Activated CD4-positive, alpha-beta T cell treated with anti-CD3 and anti-CD28 coated beads, Interleukin-2, amount 10 ng/mL, durations not matched to agents 24 days and 14 days (primary cell): Measurements from ENCODE around the gene COLQ. TPM values are rescaled to one million over a fixed set of nuclear protein-coding genes. Genes with fewer than 3 reads are reported as not detected.

ENCODE experiments used
- DNase-seq: peaks from one replicate; pipeline ENCODE4 v3.0.0; 2022
- H3K27ac Mint-ChIP-seq: one replicate; pipeline ENCODE4 v1.8.0; 2022; ENCODE audit warnings: mild to moderate bottlenecking, mixed read lengths
- H3K27me3 Mint-ChIP-seq: one replicate; pipeline ENCODE4 v1.8.0; 2022; ENCODE audit warnings: mixed read lengths
- H3K36me3 Mint-ChIP-seq: one replicate; pipeline ENCODE4 v1.8.0; 2022; ENCODE audit warnings: low read depth, mild to moderate bottlenecking, mixed read lengths
- H3K4me1 Mint-ChIP-seq: one replicate; pipeline ENCODE4 v1.8.0; 2021; ENCODE audit warnings: mixed read lengths
- H3K4me3 Mint-ChIP-seq: one replicate; pipeline ENCODE4 v1.8.0; 2022; ENCODE audit warnings: mild to moderate bottlenecking, moderate library complexity, mixed read lengths
- H3K9me3 Mint-ChIP-seq: one replicate; pipeline ENCODE4 v1.8.0; 2021; ENCODE audit warnings: mixed read lengths
- intact Hi-C: fragments of 100-400 bp; cut with micrococcal nuclease; formaldehyde crosslinking; loops from one replicate; pipeline ENCODE4 v1.15.1; 2023
- total RNA-seq: library from RNA; stranded (reverse); gene quantifications from 2 replicates; pipeline ENCODE4 v1.2.3, GENCODE V29; 2022

COLQ gene
- total RNA-seq, 1 donor from 2014 or later, result 1.7 TPM

- Mint-ChIP-seq H3K36me3 (peaks cover 6% of the 10 kb centered on the region), H3K9me3 (no peaks in the 10 kb centered on the region), H3K4me1 (peaks cover 2% of the 10 kb centered on the region), H3K4me3 (no peak overlapping the region), H3K27me3 (no peaks in the 10 kb centered on the region), H3K27ac (no peak overlapping the region)
- intact Hi-C loops, result no loop called here
- DNase-seq, result no peak
These were observed 69.3 kb downstream of the COLQ start for GRCh38 chr3:15452156-15452555.

DNA sequence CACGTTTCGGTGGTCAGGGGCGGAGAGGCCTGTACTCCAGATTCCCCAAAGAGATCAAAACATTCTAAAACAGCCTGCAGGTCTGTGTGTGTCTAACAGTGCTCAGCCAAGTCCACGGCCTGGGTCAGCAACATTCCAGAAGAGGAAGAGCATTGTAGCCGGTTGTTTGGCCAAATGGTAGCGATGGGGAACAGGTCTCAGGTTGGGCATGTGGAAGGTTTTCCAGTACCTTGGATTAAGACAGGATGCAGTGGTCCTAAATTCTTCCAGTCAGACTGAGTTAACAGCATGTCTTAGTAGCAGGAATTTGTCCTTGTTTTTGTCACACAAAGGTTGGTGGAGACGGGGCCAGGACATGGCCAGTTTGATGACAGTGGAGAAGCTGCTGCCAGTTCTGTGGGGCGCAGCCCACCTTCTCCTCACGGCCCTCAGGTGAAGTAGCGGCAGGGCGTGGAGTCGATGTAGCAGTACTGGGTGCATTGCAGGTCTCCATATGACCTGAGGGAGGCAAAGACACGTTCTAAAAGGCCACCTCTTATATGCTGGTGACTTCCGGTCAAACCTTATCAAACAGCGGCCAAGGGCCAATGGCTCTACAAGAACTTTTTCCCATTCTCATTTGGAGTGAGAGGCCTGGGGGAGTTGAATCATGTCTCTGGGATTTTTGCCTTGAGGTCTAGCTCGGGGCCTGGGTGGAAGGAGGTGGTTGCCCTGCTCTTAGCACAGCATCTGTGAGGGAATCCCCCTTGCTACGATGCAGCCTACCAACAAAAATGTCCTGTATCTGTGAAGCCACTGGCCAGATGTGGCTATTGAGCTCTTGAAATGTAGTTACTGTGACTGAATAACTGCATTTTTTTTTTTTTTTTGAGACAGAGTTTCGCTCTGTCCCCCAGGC is 70.0 kb downstream of the COLQ start:
- no peak overlapping the region for H3K4me3 Mint-ChIP-seq
- H3K4me1 Mint-ChIP-seq, result peaks cover 2% of the 10 kb centered on the region
- intact Hi-C loops, result no loop called here

DNA sequence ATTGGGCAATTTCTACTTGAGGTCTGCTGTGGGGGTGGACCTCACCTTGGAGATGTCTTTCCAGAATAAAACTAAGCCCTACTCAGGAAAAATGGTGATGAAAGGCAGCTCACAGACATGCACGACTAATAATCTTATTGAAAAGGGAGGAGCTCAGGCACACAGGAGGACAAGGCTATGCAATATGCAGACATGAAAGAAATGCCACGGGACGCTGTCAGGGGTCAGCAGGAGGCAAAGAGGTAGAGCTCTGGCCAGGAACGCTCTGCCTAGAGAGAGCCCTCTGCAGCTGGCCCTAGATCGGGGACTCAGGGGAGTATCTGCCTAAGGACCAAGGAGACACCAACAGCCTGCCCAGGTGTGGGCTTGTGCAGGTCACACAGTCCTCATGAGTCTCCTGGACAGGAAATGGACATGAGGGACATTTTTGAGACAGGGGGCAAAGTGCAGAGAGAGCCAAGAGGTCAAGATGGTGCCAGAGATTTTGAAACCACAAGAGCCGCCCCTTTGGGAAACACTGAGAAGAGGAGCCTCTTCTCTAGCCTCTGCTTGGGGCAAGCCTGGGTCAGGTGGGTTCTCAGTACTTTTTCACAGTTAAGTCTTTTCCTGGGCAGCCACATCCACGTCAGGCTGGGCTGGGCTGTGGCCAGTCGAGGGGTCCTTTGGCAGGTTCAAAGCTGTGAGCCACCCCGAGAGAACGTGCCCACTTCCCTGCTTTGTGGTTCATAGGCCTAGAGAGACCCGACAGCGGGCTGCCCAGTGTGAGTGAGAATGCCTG is 70.9 kb downstream of the COLQ start:
- peaks cover 6% of the 10 kb centered on the region for H3K36me3 Mint-ChIP-seq
- no peaks in the 10 kb centered on the region for H3K27me3 Mint-ChIP-seq
- intact Hi-C loops, result no loop called here
- H3K9me3 Mint-ChIP-seq, result no peaks in the 10 kb centered on the region
- no peak overlapping the region for H3K4me3 Mint-ChIP-seq
- DNase-seq, result peak; percentile 50
- no peak overlapping the region for H3K27ac Mint-ChIP-seq
- H3K4me1 Mint-ChIP-seq, result peaks cover 2% of the 10 kb centered on the region

More for the DNA sequence above, 70.0 kb downstream of the COLQ start:
- Mint-ChIP-seq H3K9me3 (no peaks in the 10 kb centered on the region), H3K36me3 (peaks cover 6% of the 10 kb centered on the region), H3K27ac (no peak overlapping the region), H3K27me3 (no peaks in the 10 kb centered on the region)
- DNase-seq, result no peak

DNA sequence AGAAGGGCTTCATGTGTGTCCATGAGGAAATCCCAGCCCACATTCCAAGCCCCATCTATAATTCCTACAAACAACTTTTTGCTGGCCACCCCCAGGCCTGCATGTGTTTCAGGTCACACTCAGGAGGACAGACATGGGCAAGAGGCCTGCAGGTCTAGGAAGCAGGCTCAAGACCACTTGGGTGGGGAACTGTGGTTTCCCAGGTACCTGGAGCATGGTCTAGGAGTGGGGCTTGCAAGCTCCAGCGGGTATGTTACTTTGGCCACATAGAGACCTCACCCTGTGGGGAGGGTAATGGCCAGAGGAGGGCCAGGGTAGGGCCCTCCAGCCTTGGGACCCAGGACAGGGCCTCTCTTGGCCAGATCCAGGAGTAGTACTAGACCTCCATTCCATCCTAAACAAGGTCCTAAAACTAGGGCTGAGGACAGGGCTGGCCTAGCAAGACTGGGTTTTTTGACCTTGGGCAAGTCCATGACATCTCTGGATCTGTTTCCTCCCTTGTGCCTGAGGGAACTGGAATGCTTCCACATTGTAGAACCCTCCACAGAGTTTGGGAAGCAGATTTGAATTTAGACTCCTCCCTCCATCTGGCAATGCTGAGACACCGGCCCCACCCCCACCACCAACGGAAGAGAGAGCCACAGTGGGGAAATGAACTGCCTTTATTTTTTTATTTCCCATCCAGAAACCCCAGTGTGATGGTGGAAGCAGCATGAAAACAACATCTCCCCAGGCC is 71.8 kb downstream of the COLQ start:
- Mint-ChIP-seq H3K4me1 (peaks cover 2% of the 10 kb centered on the region), H3K27me3 (no peaks in the 10 kb centered on the region), H3K36me3 (peaks cover 11% of the 10 kb centered on the region), H3K27ac (no peak overlapping the region), H3K9me3 (no peaks in the 10 kb centered on the region), H3K4me3 (no peak overlapping the region)
- DNase-seq, result no peak
- intact Hi-C loops, result no loop called here

GRCh38 chr3:15443826-15444524 is 77.5 kb downstream of the COLQ start:
- intact Hi-C loops, result no loop called here
- H3K27ac Mint-ChIP-seq, result no peak overlapping the region

GRCh38 chr3:15440891-15441290 is 80.6 kb downstream of the COLQ start:
- peaks cover 79% of the 10 kb centered on the region for H3K36me3 Mint-ChIP-seq
- intact Hi-C loops, result no loop called here
- H3K27ac Mint-ChIP-seq, result no peak overlapping the region
- no peak overlapping the region for H3K4me3 Mint-ChIP-seq
- DNase-seq, result no peak
- H3K9me3 Mint-ChIP-seq, result no peaks in the 10 kb centered on the region
- peaks cover 14% of the 10 kb centered on the region for H3K4me1 Mint-ChIP-seq
- no peaks in the 10 kb centered on the region for H3K27me3 Mint-ChIP-seq

More at GRCh38 chr3:15443826-15444524, 77.5 kb downstream of the COLQ start:
- Mint-ChIP-seq H3K4me3 (no peak overlapping the region), H3K9me3 (no peaks in the 10 kb centered on the region), H3K27me3 (no peaks in the 10 kb centered on the region), H3K36me3 (peaks cover 51% of the 10 kb centered on the region), H3K4me1 (peaks cover 14% of the 10 kb centered on the region)
- DNase-seq, result no peak

- H3K36me3 Mint-ChIP-seq, result peaks cover 81% of the 10 kb centered on the region
- H3K27me3 Mint-ChIP-seq, result no peaks in the 10 kb centered on the region
- peaks cover 14% of the 10 kb centered on the region for H3K4me1 Mint-ChIP-seq
- DNase-seq, result no peak
- no peaks in the 10 kb centered on the region for H3K9me3 Mint-ChIP-seq
- H3K27ac Mint-ChIP-seq, result no peak overlapping the region
- intact Hi-C loops, result no loop called here
- no peak overlapping the region for H3K4me3 Mint-ChIP-seq
These were observed 82.0 kb downstream of the COLQ start for GRCh38 chr3:15439476-15439875.

DNA sequence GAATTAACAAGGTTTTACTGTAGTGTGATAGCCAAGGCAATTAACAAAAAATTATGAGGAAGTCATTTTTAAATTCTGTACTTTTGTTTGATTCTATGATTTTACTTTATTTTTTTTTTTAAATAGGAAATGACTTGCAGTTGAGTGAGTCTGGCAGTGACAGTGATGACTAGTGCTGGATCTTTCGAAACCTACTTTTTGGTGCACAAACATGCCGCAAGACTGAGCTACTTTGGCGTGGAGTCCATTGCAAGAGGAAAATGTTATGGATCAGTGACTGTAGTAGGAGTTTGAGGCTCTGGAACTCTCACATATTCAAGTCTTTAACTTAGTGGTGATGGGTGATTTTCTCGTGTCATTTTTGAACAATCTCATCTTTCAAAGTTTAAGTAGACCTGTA is 82.5 kb downstream of the COLQ start:
- intact Hi-C loops, result no loop called here

GRCh38 chr3:15436246-15436645 is 85.3 kb downstream of the COLQ start:
- intact Hi-C loops, result no loop called here
- Mint-ChIP-seq H3K27ac (no peak overlapping the region), H3K4me3 (no peak overlapping the region), H3K9me3 (no peaks in the 10 kb centered on the region), H3K27me3 (no peaks in the 10 kb centered on the region), H3K4me1 (peaks cover 20% of the 10 kb centered on the region), H3K36me3 (peaks cover 74% of the 10 kb centered on the region)
- DNase-seq, result no peak

More for the DNA sequence above, 82.5 kb downstream of the COLQ start:
- H3K27me3 Mint-ChIP-seq, result no peaks in the 10 kb centered on the region
- no peaks in the 10 kb centered on the region for H3K9me3 Mint-ChIP-seq
- H3K36me3 Mint-ChIP-seq, result peaks cover 82% of the 10 kb centered on the region
- no peak overlapping the region for H3K4me3 Mint-ChIP-seq
- peaks cover 14% of the 10 kb centered on the region for H3K4me1 Mint-ChIP-seq
- no peak overlapping the region for H3K27ac Mint-ChIP-seq
- no peak for DNase-seq

DNA sequence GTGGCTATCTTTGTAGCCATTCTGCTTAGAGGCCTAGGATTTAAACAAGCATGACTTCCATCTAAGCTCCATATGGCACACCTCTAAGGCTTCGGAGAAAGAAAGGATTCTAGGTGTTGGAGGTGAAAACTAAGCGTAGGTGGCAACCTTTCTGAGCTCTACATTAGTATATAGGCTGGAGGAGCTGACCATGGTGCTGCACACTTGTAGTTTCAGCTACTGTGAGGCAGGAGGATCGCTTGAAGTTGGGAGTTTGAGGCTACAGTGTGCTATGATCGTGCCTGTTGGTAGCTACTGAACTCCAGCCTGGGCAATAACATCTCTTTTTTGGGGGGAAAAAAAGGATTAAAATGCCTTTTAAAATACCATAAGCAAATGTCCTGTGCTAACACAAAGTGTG is 86.8 kb downstream of the COLQ start:
- Mint-ChIP-seq H3K4me3 (no peak overlapping the region), H3K27ac (no peak overlapping the region), H3K4me1 (peaks cover 14% of the 10 kb centered on the region), H3K36me3 (peaks cover 63% of the 10 kb centered on the region), H3K9me3 (no peaks in the 10 kb centered on the region), H3K27me3 (no peaks in the 10 kb centered on the region)
- intact Hi-C loops, result no loop called here
- DNase-seq, result no peak

DNA sequence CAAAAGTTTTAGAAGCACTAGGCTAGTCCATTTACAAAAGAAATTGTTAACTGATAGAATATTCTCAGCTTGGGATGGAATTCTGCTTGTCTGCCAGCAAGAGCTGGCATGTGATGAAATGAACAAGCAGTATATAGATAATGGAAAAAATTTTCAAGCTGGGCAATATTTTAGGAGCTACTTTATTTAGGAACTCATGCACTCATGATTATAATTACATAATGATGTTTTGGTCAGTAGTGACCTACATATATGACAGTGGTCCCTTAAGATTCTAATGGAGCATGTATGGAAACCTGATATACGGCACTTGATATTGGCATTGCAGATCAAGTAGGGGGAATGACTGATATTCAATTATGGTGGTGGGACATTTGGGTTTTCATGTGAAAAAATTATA is 88.0 kb downstream of the COLQ start:
- Mint-ChIP-seq H3K36me3 (peaks cover 56% of the 10 kb centered on the region), H3K27me3 (no peaks in the 10 kb centered on the region), H3K4me1 (peaks cover 25% of the 10 kb centered on the region), H3K9me3 (no peaks in the 10 kb centered on the region), H3K4me3 (no peak overlapping the region), H3K27ac (no peak overlapping the region)
- intact Hi-C loops, result no loop called here
- DNase-seq, result no peak

GRCh38 chr3:15431256-15431837 is 90.2 kb downstream of the COLQ start:
- H3K27me3 Mint-ChIP-seq, result no peaks in the 10 kb centered on the region
- peak; percentile 53 for DNase-seq
- H3K27ac Mint-ChIP-seq, result peak overlapping the region; percentile 55
- H3K9me3 Mint-ChIP-seq, result no peaks in the 10 kb centered on the region
- peaks cover 42% of the 10 kb centered on the region for H3K36me3 Mint-ChIP-seq
- intact Hi-C loops, result no loop called here
- no peak overlapping the region for H3K4me3 Mint-ChIP-seq
- peaks cover 30% of the 10 kb centered on the region for H3K4me1 Mint-ChIP-seq

GRCh38 chr3:15430624-15431023 is 90.9 kb downstream of the COLQ start:
- intact Hi-C loops, result no loop called here
- peak overlapping the region; percentile 34 for H3K27ac Mint-ChIP-seq
- H3K4me1 Mint-ChIP-seq, result peaks cover 38% of the 10 kb centered on the region
- no peaks in the 10 kb centered on the region for H3K27me3 Mint-ChIP-seq
- peak; percentile 53 for DNase-seq
- no peaks in the 10 kb centered on the region for H3K9me3 Mint-ChIP-seq
- peaks cover 42% of the 10 kb centered on the region for H3K36me3 Mint-ChIP-seq
- H3K4me3 Mint-ChIP-seq, result no peak overlapping the region
